Measurements from ENCODE around the gene POU3F1.

Gene POU3F1

DNA sequence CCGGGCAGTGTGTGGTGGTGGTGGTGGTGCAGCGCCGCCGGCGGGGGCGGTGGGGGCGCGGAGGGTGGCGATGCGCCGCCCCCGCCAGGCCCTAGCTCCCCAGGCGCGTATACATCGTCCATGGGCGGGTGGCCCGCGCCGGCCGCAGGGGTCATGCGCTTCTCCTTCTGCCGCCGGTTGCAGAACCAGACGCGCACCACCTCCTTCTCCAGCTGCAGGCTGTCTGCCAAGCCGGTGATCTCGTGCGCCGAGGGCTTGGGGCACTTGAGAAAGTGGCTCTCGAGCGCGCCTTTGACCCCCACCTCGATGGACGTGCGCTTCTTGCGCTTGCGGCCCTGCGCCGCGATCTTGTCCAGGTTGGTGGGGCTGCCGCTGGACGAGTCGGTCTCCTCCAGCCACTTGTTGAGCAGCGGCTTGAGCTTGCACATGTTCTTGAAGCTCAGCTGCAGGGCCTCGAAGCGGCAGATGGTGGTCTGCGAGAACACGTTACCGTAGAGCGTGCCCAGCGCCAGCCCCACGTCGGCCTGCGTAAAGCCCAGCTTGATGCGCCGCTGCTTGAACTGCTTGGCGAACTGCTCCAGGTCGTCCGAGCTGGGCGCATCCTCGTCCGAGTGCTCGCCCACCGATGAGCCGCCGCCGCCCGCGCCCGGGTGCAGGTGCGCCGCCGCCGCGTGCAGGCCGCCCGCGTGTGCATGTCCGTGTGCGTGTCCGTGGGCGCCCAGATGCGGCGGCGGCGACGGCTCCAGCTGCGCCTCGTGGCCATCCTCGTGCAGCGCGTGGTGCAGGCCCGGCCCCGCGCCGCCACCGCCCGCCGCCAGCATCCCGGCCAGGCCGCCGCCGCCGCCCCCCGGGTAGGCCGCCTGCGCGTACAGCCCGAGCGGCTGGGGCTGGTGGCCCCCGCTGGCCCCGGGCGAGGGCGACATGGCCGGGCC, 926 bp downstream of the POU3F1 start:
- DNase-seq (ENCODE audit: low spot score), result no peak
- TF ChIP-seq, protein P1, sequence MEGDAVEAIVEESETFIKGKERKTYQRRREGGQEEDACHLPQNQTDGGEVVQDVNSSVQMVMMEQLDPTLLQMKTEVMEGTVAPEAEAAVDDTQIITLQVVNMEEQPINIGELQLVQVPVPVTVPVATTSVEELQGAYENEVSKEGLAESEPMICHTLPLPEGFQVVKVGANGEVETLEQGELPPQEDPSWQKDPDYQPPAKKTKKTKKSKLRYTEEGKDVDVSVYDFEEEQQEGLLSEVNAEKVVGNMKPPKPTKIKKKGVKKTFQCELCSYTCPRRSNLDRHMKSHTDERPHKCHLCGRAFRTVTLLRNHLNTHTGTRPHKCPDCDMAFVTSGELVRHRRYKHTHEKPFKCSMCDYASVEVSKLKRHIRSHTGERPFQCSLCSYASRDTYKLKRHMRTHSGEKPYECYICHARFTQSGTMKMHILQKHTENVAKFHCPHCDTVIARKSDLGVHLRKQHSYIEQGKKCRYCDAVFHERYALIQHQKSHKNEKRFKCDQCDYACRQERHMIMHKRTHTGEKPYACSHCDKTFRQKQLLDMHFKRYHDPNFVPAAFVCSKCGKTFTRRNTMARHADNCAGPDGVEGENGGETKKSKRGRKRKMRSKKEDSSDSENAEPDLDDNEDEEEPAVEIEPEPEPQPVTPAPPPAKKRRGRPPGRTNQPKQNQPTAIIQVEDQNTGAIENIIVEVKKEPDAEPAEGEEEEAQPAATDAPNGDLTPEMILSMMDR (IDR thresholded peaks at IDR 0.05; ENCODE audit: extremely low read depth, insufficient read depth, missing control alignments), result no peak
- in situ Hi-C loops (cut with MboI; ENCODE audit: low pct_unique_long_range_greater_than_20kb, low sequenced_read_pairs, unreplicated experiment), result loop anchor here (25.0 kb wide), 1 partner anchor 792 kb away; no protein-coding TSS in a partner anchor

DNA sequence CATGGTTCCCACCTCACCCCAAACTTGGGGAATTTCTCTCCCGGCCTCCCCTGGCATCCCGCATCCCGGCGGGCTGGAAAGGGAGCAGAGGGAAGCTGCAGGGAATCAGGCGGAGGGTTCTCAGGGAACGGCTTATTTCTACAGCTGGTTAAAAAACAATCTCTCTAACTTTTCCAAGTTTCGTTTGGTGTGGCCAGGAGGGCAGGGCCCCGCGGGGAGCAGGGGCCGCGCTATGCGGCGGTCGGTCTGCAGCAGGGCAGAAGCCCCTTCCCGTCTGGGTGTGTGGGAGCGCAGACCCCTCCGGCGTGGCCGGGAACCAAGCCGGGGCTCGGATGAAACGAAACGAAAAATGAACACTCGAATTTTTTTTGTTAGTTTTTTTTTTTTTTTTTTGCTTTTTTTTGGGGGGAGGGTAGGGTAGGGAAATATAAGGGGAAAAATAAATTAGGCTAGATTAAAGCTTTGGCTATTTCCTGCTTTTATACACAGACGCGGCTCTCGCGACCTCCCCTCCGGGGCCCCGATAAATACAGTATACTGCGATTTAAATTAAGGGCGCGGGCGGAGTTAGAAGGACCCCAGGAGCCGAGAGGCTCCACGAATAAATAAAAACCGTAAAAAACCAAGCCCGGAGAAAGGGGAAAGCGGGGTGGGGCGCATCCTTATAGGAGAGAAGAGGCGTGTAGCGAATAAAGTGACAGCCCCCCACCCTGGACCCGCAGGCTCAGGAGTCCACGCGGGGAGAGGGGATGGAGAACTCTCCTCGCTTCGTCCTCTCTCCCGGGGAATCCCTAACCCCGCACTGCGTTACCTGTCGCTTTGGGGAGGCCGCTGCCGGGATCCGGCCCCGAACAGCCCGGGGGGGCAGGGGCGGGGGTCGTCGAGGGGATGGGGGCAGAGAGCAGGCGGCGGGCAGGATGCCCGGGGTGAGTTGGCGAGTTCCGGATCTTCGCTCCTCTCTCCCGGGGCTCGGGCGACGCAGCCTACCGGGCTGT, 2.1 kb downstream of the POU3F1 start:
- in situ Hi-C loops (cut with MboI; ENCODE audit: low pct_unique_long_range_greater_than_20kb, low sequenced_read_pairs, unreplicated experiment), result loop anchor here (25.0 kb wide), 1 partner anchor 793 kb away; no protein-coding TSS in a partner anchor
- no peak for DNase-seq (ENCODE audit: low spot score)
- TF ChIP-seq, protein P1 (IDR thresholded peaks at IDR 0.05; ENCODE audit: extremely low read depth, insufficient read depth, missing control alignments), result no peak

DNA sequence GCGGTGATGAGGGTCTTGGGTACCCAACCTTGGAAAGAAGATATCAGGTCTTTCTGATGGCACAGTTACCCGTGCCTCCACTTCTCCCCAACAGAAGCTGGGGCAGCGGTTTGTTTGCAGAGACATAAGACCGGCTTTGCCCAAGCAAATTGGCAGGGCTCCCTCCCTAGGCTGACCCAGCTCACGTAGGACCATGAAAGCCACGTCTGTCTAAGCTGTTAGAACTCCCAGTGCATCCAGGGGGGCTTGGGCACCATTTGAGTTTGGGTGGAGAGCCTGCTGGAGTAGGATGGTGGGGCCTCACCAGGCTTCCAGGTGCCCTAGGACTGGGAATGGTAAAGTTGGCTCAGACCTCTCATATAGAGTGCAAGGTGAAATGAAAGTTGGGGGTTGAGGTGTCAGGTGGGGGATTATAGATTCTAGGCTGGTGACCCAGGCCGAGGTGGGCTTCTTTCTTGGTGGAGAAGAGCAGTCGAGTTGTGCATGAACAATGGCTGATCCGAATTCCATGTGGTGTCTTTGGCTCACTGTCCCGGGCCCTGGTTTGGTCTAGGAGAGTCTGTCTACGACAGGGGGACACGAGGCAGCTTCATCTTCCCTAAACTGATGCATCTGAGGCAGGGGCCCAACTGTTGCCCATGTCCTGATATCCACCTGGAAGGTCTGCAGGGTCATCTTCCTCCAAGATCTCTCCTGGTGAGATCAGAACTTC, 3.4 kb downstream of the POU3F1 start:
- no peak for DNase-seq (ENCODE audit: low spot score)
- in situ Hi-C loops (cut with MboI; ENCODE audit: low pct_unique_long_range_greater_than_20kb, low sequenced_read_pairs, unreplicated experiment), result loop anchor here (25.0 kb wide), 1 partner anchor 794 kb away; no protein-coding TSS in a partner anchor
- TF ChIP-seq, protein P1 (IDR thresholded peaks at IDR 0.05; ENCODE audit: extremely low read depth, insufficient read depth, missing control alignments), result no peak

DNA sequence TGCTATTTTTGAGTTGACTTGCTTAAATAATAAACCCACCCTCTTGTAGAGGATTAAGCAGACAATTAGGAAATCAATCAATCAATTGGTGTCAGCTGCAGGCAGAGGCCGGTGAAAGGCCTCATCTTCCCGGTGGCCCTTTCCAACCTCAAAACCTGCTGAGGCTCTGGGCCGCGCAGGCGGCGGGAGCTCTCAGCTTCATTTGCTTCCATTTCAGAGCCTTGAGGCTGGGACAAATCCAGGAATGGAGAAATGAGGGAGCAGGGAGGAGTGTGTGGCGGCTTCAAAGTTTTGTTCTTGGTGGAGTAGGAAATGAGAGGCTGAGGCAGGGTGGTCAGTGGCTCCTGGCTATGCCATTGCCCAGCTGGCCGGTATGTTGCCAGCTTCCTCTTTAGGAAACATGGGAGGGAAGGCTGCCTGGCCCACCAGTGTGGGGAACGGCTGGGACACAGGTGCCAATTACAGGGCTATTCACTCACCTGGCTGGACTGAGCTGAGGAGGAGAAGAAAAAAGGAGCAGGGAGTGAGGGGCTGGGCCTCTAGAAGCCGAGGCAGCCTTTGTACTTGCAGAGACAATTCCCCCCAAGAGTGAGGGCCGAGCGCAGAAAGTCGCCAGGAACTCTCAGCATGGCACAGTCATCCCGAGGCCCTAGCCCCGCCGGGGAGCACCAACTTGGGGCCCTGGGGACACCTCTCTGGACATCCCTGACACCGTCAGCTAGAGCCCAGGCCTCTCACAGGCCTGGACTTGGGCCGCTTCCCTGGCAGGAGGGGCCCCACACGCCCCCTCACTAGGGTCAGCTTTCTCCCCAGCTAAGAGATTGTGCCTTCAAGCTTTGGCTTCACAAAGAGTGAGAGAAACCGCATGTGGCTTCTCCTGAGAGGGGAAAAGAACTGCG, 4.4 kb downstream of the POU3F1 start:
- in situ Hi-C loops (cut with MboI; ENCODE audit: low pct_unique_long_range_greater_than_20kb, low sequenced_read_pairs, unreplicated experiment), result loop anchor here (25.0 kb wide), 1 partner anchor 795 kb away; no protein-coding TSS in a partner anchor

DNA sequence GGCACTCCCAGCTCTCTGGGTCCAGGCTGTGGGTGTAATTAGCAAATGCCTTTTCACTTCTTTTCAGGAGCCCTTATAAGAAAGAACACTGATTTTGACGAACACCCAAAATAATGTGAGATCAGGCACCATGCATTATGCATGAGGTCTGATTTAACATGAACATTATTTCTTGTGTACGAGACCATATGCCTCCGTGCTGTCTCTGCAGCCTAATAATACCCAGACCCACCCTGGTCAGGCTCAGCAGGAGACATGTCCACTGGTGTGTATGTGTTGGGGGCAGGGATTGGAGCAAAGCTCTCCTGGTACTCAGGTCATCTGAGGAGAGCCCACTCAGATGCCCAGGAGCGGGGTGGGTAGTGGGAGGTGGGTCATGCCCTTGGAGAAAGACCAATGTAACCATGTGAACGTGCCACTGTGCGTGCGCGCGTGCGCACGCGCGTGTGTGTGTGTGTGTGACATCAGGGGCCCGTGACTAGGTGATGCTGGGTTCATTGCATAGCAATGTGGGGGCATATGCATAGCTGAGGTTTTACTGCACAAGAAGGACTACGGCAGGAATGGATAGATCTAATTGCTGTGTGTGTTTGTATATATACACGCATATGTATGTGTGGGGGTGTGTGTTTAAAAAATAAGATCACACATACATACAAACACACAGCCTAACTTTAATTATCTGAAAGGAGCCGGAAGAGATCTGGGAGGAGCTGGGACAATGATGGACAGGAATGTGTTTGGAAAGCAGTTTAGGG, 7.1 kb downstream of the POU3F1 start:
- in situ Hi-C loops (cut with MboI; ENCODE audit: low pct_unique_long_range_greater_than_20kb, low sequenced_read_pairs, unreplicated experiment), result loop anchor here (25.0 kb wide), 1 partner anchor 798 kb away; no protein-coding TSS in a partner anchor
- no peak for DNase-seq (ENCODE audit: low spot score)
- TF ChIP-seq, protein P1 (IDR thresholded peaks at IDR 0.05; ENCODE audit: extremely low read depth, insufficient read depth, missing control alignments), result no peak

More for the DNA sequence above, 4.4 kb downstream of the POU3F1 start:
- TF ChIP-seq, protein P1 (IDR thresholded peaks at IDR 0.05; ENCODE audit: extremely low read depth, insufficient read depth, missing control alignments), result no peak
- DNase-seq (ENCODE audit: low spot score), result no peak
